Measurements from ENCODE around the gene MAGOH. TPM values are rescaled to one million over a fixed set of nuclear protein-coding genes. Genes with fewer than 3 reads are reported as not detected.
"Not testable (repeated sequence)": the region's sequence is repeated elsewhere in the genome, so short reads cannot be mapped to it uniquely, and the experiment has no call there.

MAGOH gene
- total and polyA plus RNA-seq, 9 donors = 25.4 to 73.2 (median 37.5) TPM

GRCh38 chr1:53210352-53210751 is 28.0 kb downstream of the MAGOH start:
- WGBS, 3 donors = 84 to 88% (median 88%) methylated on average over 7 of the region's 7 CpGs
- Histone ChIP-seq H3K27ac (no peak overlapping the region), H3K9me3 (no peaks in the 10 kb centered on the region), H3K4me3 (no peak overlapping the region), H3K27me3 (no peaks in the 10 kb centered on the region), H3K4me1 (ENCODE audit: insufficient read depth) (no peaks in the 10 kb centered on the region), H3K36me3 (peaks cover 2% of the 10 kb centered on the region)
- DNase-seq = no peak
- no peak for TF ChIP-seq CTCF (IDR thresholded peaks at IDR 0.05)
- no peak for TF ChIP-seq EP300 (IDR thresholded peaks at IDR 0.05)
- TF ChIP-seq POLR2A (IDR thresholded peaks at IDR 0.05) = no peak
- intact Hi-C loops (cut with DNase I) = no loop called here

- Histone ChIP-seq H3K27me3 (no peaks in the 10 kb centered on the region), H3K36me3 (peaks cover 2% of the 10 kb centered on the region), H3K27ac (no peak overlapping the region), H3K4me3 (no peak overlapping the region), H3K9me3 (no peaks in the 10 kb centered on the region), H3K4me1 (ENCODE audit: insufficient read depth) (no peaks in the 10 kb centered on the region)
- no peak for DNase-seq
- intact Hi-C loops (cut with DNase I) = no loop called here
- TF ChIP-seq CTCF (IDR thresholded peaks at IDR 0.05) (no peak), POLR2A (IDR thresholded peaks at IDR 0.05) (no peak), EP300 (IDR thresholded peaks at IDR 0.05) (no peak)
- 82 to 95% (median 83%) methylated on average over 1 of the region's 1 CpG for WGBS, 3 donors
These were observed 30.6 kb downstream of the MAGOH start for GRCh38 chr1:53207726-53208125.

GRCh38 chr1:53206735-53207379 is 31.5 kb downstream of the MAGOH start:
- Histone ChIP-seq H3K27me3 (no peaks in the 10 kb centered on the region), H3K9me3 (no peaks in the 10 kb centered on the region), H3K36me3 (peaks cover 2% of the 10 kb centered on the region), H3K4me3 (no peak overlapping the region), H3K27ac (no peak overlapping the region), H3K4me1 (ENCODE audit: insufficient read depth) (no peaks in the 10 kb centered on the region)
- DNase-seq = no peak
- TF ChIP-seq CTCF (IDR thresholded peaks at IDR 0.05) = no peak
- no peak for TF ChIP-seq POLR2A (IDR thresholded peaks at IDR 0.05)
- no peak for TF ChIP-seq EP300 (IDR thresholded peaks at IDR 0.05)
- intact Hi-C loops (cut with DNase I) = no loop called here
- 35 to 100% (median 100%) methylated on average over 1 of the region's 1 CpG for WGBS, 3 donors

- H3K27ac ChIP-seq; H3K36me3 ChIP-seq; H3K27me3 ChIP-seq; DNase-seq; H3K9me3 ChIP-seq; intact Hi-C loops (cut with DNase I); H3K4me1 ChIP-seq (ENCODE audit: insufficient read depth); H3K4me3 ChIP-seq: not testable (repeated sequence)
- 98 to 100% (median 99%) methylated on average over 3 of the region's 3 CpGs for WGBS, 3 donors
These were observed 32.1 kb downstream of the MAGOH start for GRCh38 chr1:53206083-53206685.

GRCh38 chr1:53205496-53205895 is 32.8 kb downstream of the MAGOH start:
- 78 to 100% (median 93%) methylated on average over 1 of the region's 1 CpG for WGBS, 3 donors
- DNase-seq; H3K27me3 ChIP-seq; intact Hi-C loops (cut with DNase I); H3K4me3 ChIP-seq; H3K9me3 ChIP-seq; H3K36me3 ChIP-seq; H3K27ac ChIP-seq; H3K4me1 ChIP-seq (ENCODE audit: insufficient read depth): not testable (repeated sequence)

Data from ovary (tissue), 9 donors.